Measurements from ENCODE around the gene VPS39.

DNA sequence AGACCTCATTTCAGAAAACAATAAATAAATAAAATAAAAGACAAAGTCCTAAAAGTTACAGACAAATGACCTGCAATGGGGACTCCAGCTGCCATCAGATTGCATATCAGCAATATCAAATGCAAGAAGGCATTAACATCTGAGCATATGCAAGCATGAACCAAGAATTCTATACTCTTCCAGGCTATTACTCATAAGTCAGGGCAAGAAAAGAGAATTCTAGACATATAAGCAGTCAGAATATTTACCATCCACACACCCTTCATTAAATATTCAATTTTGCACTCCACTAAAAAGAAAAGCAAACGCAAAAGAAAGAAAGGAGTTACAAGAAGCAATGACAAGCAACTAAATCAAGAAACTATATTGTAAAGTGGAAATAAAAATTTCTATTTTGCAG lies 72.8 kb downstream of the VPS39 start:
- TF ChIP-seq EZH2 (IDR thresholded peaks at IDR 0.05; ENCODE audit: low read length) = no peak
- no peak for TF ChIP-seq CTCF (optimal IDR thresholded peaks at IDR 0.05 in 1 of 3, IDR thresholded peaks at IDR 0.05 in 1 of 3, conservative IDR thresholded peaks at IDR 0.05 in 1 of 3; ENCODE audit: extremely low read depth in 1 of 3, insufficient read depth in 2 of 3, low read length in 3 of 3)
